Glutamatergic neuron (in vitro differentiated cells): Measurements from ENCODE around the gene COPA. TPM values are rescaled to one million over a fixed set of nuclear protein-coding genes. Genes with fewer than 3 reads are reported as not detected.

Experiments
- DNase-seq: peaks from one replicate; pipeline ENCODE4 v3.0.0; 2022
- H3K27ac Mint-ChIP-seq: one replicate; pipeline ENCODE4 v1.8.0; 2020; ENCODE audit warnings: mild to moderate bottlenecking, mixed read lengths, inconsistent platforms; ENCODE audit not compliant: unreplicated experiment
- H3K27me3 Mint-ChIP-seq: one replicate; pipeline ENCODE4 v1.8.0; 2020; ENCODE audit warnings: mild to moderate bottlenecking, moderate library complexity, mixed read lengths, inconsistent platforms; ENCODE audit not compliant: unreplicated experiment
- H3K36me3 Mint-ChIP-seq: one replicate; pipeline ENCODE4 v1.8.0; 2020; ENCODE audit warnings: mild to moderate bottlenecking, mixed read lengths, inconsistent platforms; ENCODE audit not compliant: unreplicated experiment
- H3K4me1 Mint-ChIP-seq: one replicate; pipeline ENCODE4 v1.8.0; 2020; ENCODE audit warnings: mild to moderate bottlenecking, low read depth, mixed read lengths, inconsistent platforms; ENCODE audit not compliant: unreplicated experiment
- H3K4me3 Mint-ChIP-seq: one replicate; pipeline ENCODE4 v1.8.0; 2020; ENCODE audit warnings: mild to moderate bottlenecking, mixed read lengths, inconsistent platforms; ENCODE audit not compliant: unreplicated experiment
- H3K9me3 Mint-ChIP-seq: one replicate; pipeline ENCODE4 v1.8.0; 2020; ENCODE audit warnings: mild to moderate bottlenecking, moderate library complexity, mixed read lengths, inconsistent platforms; ENCODE audit not compliant: unreplicated experiment
- CTCF ChIP-seq: fragments of 200-600 bp; sonication (generic); IDR thresholded peaks from one replicate; pipeline ENCODE4 v1.5.0; 2021; ENCODE audit not compliant: partially characterized antibody, unreplicated experiment
- total RNA-seq: library from RNA; stranded (reverse); fragmentation: NEBNext Ultra II Directional; extraction: Animal tissue kit (Norgen Biotek cat#: 25700); gene quantifications from one replicate; pipeline ENCODE4 v1.2.1, GENCODE V29; 2021; ENCODE audit not compliant: unreplicated experiment

Gene COPA
- total RNA-seq, 1 donor from 2014 or later = 263 TPM

- Mint-ChIP-seq H3K9me3 (no peaks in the 10 kb centered on the region), H3K27me3 (peaks cover 2% of the 10 kb centered on the region), H3K4me3 (no peak overlapping the region), H3K4me1 (peaks cover 15% of the 10 kb centered on the region), H3K36me3 (no peaks in the 10 kb centered on the region), H3K27ac (no peak overlapping the region)
- no peak for TF ChIP-seq CTCF
- DNase-seq = no peak
Observed at GRCh38 chr1:160239582-160240299, 103.3 kb downstream of the COPA start.

Other genes with a start within 250 kb of the COPA start
- 45.9 TPM for gene IGSF8, start 244.6 kb downstream of the COPA start, total RNA-seq
- gene ATP1A2, start 227.5 kb downstream of the COPA start, total RNA-seq = not detected
- not detected for gene ATP1A4, start 191.6 kb downstream of the COPA start, total RNA-seq
- not detected for gene CASQ1, start 152.7 kb downstream of the COPA start, total RNA-seq
- gene PEA15, start 137.9 kb downstream of the COPA start, total RNA-seq = 44.6 TPM
- 146 TPM for gene DCAF8, start 80.7 kb downstream of the COPA start, total RNA-seq
- 48.8 TPM for gene PEX19, start 58.1 kb downstream of the COPA start, total RNA-seq
- gene NCSTN, start 133 bp upstream of the COPA start, total RNA-seq = 121 TPM
- gene NHLH1, start 23.8 kb upstream of the COPA start, total RNA-seq = 1,198 TPM
- 79.4 TPM for gene VANGL2, start 57.3 kb upstream of the COPA start, total RNA-seq
- not detected for gene SLAMF6, start 180.0 kb upstream of the COPA start, total RNA-seq
- gene CD84, start 236.2 kb upstream of the COPA start, total RNA-seq = not detected